GM19240 (cell line): Measurements from ENCODE around the gene PRM1.
A peak's percentile ranks its signal among the peaks of the same experiment; 100 is the strongest.
"Not testable (repeated sequence)": the region's sequence is repeated elsewhere in the genome, so short reads cannot be mapped to it uniquely, and the experiment has no call there.

Source experiments
- DNase-seq: peaks from one replicate; pipeline ENCODE4 v3.0.0; 2011; ENCODE audit warnings: low spot score; ENCODE audit not compliant: insufficient read length

Gene PRM1

DNA sequence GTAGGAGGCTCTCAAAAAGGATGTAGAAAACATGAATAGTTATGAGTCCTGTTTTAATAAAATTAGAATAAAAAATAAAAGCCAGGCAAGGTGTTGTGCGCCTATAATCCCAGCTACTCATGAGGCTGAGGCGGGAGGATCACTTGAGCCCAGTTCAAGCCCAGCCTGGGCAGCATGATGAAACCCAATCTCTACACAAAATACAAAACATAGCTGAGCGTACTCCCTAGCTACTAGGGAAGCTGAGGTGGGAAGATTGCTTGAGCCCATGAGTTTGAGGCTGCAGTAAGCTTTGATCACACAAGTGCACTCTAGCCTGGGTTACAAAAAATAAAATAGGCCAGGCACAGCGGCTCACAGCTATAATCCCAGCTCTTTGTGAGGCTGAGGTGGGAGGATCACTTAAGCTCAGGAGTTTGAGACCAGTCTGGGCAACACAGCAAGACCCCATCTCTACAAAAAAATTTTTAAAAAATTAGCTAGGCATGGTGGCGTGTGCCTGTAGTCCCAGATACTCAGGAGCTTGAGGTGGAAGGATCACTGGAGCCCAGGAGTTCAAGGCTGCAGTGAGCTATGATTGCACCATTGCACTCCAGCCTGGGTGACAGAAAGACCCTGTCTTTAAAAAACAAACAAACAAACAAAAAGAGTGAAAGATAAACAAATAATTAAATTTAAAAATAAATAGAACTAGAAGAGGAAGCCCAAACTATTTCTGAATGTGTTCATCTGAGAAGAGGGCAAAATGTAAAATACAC is 17.2 kb upstream of the PRM1 start:
- no peak for DNase-seq

DNA sequence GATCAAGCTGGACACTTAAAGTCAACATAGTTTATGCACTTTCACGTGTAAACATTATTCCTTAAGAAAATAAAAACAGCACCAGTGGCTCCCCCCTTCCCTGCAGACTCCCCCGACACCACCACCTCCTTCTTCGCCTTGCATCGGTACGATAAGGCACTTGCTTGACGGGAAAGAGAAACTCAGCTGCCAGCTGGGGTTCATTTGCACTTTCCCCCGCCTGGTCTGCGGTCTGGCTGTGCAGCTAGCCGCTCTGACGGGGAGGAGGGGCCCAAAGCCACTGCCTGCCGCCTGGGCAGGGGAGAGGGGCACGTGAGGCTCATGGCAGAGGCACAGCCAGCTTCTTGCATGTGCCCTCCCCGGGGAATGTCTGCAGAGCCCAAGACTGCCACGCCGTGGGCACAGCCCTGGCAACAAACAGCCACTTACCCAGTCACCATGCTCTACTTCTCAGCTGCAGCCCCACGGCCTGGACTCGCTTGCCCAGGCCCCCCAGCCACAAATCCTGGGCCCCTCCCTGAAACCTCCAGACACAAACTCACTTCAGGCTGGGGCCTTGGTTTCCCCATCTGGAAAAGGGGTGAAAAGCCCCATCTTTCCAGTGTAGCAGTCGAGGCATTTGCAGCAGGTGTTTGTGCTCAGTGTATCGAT is 16.5 kb upstream of the PRM1 start:
- peak; percentile 59 for DNase-seq

DNA sequence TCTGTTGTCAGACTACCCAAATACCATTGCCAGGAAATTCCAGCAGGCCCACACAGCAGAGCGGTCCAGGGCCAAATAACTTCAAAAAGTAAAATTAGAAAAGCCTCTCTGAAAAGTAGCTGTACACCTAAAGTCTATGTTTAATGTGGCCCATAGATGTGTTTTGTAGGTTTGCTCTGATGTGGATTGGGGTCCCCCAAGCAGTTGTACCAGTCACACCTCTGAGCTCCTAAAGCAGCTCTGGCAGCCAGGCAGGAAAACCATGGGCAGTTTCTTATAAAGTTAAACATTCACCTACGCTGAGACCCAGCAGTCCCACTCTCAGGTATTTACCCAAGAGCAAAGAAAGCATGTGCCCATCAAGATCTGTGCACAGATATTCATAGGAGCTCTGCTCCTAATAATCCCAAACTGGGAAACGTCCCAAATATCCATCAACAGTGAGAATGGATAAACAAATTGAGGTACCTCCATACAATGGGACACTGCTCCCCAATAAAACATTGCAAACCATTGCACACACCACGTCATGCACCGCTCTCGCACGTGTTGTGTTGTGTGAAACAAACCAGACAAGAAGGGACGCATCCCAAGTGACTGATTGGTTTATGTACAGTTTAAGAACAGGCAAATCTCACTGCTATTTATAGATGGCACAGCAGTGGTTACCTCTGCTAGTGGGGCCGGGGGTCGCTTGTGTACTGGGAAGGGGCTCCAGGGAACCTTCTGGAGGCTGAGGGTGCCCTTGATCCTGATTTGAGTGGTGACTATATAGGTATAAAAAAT is 15.8 kb upstream of the PRM1 start:
- no peak for DNase-seq

DNA sequence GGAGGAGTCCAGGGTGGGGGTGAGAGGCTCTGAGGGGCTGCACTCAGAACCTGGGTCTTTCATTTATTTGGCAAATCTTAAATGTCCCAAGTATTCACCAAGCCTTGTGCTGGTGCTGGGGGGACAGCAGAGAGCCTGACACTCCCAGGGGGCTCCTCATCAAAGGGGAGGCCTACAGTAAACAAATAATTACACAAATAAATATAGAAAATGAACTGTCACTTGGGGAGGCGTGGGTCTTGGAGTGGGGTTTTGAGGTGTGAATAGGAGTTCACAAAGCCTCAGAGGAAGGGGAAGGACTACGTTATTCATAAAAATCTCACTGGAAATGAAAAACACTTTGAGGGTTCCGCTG is 15.2 kb upstream of the PRM1 start:
- DNase-seq: no peak

- no peak for DNase-seq
Observed at GRCh38 chr16:11295672-11296071, 14.5 kb upstream of the PRM1 start.

GRCh38 chr16:11292076-11292748 is 11.1 kb upstream of the PRM1 start:
- DNase-seq: no peak

DNA sequence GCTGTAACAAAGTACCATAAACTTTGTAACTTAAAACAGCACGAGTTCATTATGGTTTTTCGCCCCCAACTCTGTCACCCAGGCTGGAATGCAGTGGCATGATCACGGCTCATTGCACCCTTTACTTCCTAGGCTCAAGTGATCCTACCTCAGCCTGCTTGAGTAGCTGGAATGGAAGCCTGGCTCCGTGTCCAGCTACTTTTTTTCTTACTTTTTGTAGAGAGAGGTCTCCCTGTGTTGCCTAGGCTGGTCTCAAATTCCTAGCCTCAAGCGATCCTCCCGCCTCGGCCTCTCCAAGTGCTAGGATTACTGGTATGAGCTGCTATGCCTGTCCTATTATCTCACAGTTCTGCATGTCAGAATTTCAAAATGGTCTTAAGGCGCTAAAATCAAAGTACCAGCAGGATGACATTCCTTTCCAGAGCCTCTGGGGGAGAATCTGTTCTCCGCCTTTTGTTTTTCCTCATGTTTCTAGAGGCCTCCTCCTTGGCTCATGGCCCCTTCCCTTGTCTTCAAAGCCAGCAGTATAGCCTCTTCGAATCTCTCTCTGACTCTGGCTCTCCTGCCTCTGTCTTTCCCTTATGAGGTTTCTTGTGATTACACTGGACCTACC is 10.1 kb upstream of the PRM1 start:
- DNase-seq: no peak

- DNase-seq: no peak
Observed at GRCh38 chr16:11290102-11290893, 9.2 kb upstream of the PRM1 start.

GRCh38 chr16:11289696-11290095 is 8.6 kb upstream of the PRM1 start:
- DNase-seq: not testable (repeated sequence)

DNA sequence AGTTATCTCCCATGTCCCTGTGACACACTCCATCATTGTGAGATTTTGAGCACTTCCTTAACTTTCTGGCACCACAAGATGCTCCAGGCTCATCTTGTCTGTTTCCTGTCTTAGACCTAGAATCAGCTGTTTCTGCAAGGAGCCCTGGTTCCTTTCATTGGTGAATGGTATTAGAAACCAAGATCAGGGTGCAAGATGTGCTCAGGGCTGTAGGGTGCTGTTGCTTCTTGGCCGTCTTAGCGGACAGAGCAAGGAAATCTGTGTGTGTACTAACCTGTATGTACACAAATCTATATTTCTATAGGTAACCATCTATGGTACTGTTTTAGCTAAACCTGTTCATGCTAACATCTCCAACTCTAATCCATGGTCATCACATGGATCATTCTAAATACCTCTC is 8.1 kb upstream of the PRM1 start:
- DNase-seq: no peak

DNA sequence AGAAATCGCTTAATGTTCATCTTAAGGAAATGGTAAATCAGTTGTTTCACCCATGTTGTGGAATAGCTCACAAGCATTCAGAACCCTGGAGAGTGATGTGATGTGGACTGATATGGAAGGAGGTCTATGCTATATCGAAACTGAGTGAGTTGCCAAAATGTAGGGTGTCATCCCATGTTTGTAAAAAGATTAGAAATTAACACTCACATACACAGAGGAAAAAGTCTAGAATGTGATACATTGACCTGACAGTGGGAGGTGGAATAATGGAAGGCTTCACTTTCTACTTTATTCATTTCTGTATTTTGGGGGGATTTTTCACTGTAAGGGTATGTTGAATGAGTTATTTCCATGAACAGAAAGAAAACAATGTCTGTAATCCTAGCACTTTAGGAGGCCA is 4.7 kb upstream of the PRM1 start:
- no peak for DNase-seq

DNA sequence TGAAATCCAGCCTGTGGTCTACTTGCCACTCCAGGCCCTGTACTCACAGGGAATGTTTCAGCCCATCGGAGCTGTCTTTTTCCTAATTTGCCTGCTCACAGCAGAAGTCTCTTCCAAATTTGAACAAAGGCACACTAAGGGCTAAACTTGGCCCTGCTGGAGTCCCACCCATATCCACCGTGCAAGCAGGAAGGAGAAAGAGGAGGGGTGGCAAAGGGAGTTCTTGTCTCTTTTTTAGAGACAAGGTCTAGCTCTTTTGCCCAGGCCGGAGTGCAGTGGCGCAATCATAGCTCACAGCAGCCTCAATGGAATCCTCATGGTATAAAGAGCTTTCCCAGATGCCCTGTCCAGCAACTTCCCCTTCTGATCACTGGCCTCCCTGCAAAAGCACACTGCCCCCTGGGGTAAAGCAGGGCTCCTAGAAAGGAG is 2.7 kb upstream of the PRM1 start:
- no peak for DNase-seq

DNA sequence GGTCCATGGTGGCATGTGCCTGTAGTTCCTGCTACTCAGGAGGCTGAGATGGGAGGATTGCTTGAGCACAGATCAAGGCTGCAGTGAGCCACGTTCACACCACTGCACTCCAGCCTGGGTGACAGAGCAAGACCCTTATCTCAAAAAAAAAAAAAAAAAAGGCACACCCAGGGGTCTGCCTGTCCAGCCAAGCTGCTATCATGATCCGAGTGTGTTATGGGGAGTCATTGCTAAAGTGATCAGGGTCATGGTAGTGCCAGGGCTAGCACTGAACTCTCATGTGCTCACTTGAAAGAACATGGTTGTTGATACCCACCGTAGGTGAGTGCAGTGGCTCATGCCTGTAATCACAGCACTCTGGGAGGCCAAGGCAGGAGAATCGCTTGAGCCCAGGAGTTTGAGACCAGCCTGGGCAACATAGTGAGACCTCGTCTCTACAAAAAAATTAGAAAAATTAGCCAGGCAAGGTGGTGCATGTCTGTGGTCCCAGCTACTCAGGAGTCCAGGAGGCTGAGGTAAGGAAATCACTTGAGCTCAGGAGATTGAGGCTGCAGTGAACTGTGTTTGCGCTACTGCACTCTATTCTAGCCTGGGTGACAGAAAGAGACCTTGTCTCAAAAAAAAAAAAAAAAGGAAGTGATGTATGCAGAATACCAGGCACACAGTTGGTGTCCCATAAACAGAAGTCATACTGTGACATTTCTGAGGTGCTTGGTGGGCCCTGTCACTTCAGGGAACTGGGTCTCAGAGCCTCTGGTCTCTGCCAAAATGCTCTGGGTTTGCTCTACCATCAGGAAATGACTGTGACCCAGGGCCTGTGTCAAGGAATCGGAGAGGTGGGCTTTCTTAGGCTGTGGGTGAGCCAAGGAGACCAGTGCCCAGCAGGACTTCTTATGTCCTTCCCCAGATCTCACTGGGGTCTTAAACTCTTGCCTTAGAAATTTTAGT is 2.2 kb downstream of the PRM1 start:
- no peak for DNase-seq

GRCh38 chr16:11277607-11278337 is 3.4 kb downstream of the PRM1 start:
- no peak for DNase-seq

GRCh38 chr16:11276896-11277593 is 4.1 kb downstream of the PRM1 start:
- DNase-seq: no peak

DNA sequence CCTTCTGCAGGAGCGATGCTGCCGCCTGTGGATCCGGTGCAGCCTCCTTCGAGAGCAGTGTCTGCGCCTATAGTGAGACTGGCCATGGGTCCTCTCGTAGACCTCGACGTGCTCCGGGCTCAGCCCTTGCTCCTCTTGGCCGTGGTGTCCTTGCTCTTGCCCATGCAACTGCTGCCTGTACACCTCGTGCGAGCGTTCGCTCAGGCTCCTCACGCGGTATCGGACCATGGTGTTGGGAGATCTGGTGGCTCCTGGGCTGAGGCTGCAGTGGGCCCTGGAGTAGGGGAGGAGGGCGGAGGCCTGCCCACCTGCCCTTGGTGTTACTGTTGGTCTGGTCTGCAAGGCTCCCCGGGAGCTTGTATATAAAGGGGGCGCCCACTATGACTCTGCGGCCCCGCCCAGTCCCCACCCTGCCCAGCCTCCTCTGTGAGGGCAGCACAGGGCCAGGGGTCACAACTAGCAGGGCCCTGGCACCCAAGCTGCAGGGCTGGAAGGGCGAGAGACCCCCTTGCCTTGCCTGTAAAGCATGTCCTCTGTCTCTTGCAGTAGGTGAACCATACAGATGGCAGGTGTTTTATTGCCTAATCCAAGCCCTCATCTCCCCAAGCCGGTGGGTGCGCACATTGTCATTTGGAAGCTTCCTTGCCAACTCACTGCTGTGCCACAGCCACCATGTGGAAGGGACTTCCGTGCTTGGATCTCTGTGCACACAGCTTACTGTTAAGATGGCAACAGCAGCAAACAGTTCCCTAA is 4.8 kb downstream of the PRM1 start, which contains the start of gene PRM2:
TSS of gene PRM2 (minus strand) at position 338 of the 753 bp plus-strand sequence. CDS start at position 228, 110 bp downstream.
- DNase-seq: no peak

- no peak for DNase-seq
Observed at GRCh38 chr16:11274964-11275363, 6.2 kb downstream of the PRM1 start.
